ENCODE results near the gene DGKB.

DNA sequence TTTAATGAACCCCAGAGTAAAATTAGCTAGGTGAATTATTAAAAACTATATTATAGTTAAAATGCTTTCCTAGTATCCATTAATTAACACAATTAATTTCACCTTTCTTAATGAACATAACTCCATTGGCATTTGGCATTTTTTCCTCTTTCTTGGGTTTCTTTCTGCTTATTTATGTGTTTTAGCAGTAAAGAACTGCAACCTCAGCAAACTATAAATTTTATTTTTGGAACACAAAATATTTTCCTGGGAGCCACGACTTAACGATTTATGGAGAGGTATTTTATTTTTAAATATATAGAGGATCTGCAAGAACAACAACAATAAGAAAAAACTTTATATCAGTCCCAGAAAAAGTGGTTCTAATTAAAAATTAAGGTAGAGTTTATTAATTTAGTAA is 465.7 kb downstream of the DGKB start:
- TF ChIP-seq, protein P1, sequence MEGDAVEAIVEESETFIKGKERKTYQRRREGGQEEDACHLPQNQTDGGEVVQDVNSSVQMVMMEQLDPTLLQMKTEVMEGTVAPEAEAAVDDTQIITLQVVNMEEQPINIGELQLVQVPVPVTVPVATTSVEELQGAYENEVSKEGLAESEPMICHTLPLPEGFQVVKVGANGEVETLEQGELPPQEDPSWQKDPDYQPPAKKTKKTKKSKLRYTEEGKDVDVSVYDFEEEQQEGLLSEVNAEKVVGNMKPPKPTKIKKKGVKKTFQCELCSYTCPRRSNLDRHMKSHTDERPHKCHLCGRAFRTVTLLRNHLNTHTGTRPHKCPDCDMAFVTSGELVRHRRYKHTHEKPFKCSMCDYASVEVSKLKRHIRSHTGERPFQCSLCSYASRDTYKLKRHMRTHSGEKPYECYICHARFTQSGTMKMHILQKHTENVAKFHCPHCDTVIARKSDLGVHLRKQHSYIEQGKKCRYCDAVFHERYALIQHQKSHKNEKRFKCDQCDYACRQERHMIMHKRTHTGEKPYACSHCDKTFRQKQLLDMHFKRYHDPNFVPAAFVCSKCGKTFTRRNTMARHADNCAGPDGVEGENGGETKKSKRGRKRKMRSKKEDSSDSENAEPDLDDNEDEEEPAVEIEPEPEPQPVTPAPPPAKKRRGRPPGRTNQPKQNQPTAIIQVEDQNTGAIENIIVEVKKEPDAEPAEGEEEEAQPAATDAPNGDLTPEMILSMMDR (IDR thresholded peaks at IDR 0.05), result no peak
- TF ChIP-seq POLR2A (IDR thresholded peaks at IDR 0.05), result no peak

All from body of pancreas (tissue), 4 donors.